Loucy (cell line): Measurements from ENCODE around the gene SULT4A1.
"Not testable (repeated sequence)": the region's sequence is repeated elsewhere in the genome, so short reads cannot be mapped to it uniquely, and the experiment has no call there.

Experiments used
- H2AFZ ChIP-seq: fragments of 200-600 bp; sonication (generic); 2 replicates; pipeline ENCODE4 v1.6.0; 2016; ENCODE audit warnings: antibody characterized with exemption, mild to moderate bottlenecking, low read length, moderate library complexity
- H3F3A ChIP-seq: fragments of 200-600 bp; 2 replicates; pipeline ENCODE4 v1.6.0; 2016; ENCODE audit warnings: antibody characterized with exemption, low read depth, mild to moderate bottlenecking
- H3K27me3 ChIP-seq: fragments of 200-600 bp; sonication (generic); 2 replicates; pipeline ENCODE4 v1.6.1; 2014; ENCODE audit warnings: low read length, mild to moderate bottlenecking; ENCODE audit not compliant: insufficient read depth, poor library complexity, severe bottlenecking
- H3K36me3 ChIP-seq: fragments of 200-600 bp; sonication (generic); 2 replicates; pipeline ENCODE4 v1.6.1; 2016; ENCODE audit warnings: low read length; ENCODE audit not compliant: insufficient read depth
- H3K4me1 ChIP-seq: fragments of 200-600 bp; sonication (generic); 2 replicates; pipeline ENCODE4 v1.5.1; 2014; ENCODE audit warnings: low read length, mild to moderate bottlenecking; ENCODE audit not compliant: insufficient read depth, poor library complexity, severe bottlenecking
- H3K4me2 ChIP-seq: fragments of 200-600 bp; sonication (generic); 2 replicates; pipeline ENCODE4 v1.6.0; 2014; ENCODE audit warnings: antibody characterized with exemption, low read length, low read depth, mild to moderate bottlenecking; ENCODE audit not compliant: poor library complexity, severe bottlenecking
- H3K4me3 ChIP-seq: fragments of 200-600 bp; sonication (generic); 2 replicates; pipeline ENCODE4 v1.5.1; 2014; ENCODE audit warnings: low read length, mild to moderate bottlenecking, mixed read lengths; ENCODE audit not compliant: poor library complexity, severe bottlenecking
- H3K79me2 ChIP-seq: fragments of 200-600 bp; sonication (generic); 2 replicates; pipeline ENCODE4 v1.6.1; 2014; ENCODE audit warnings: low read length; ENCODE audit not compliant: insufficient read depth
- H3K9ac ChIP-seq: fragments of 200-600 bp; sonication (generic); 2 replicates; pipeline ENCODE4 v1.6.0; 2014; ENCODE audit warnings: mild to moderate bottlenecking, low read depth, low read length, moderate library complexity; ENCODE audit not compliant: poor library complexity, severe bottlenecking
- H3K9me2 ChIP-seq: fragments of 200-600 bp; sonication (generic); replicated peaks from 2 replicates; pipeline ENCODE4 v1.6.1; 2016; ENCODE audit warnings: low read depth, low read length, mixed read lengths
- H3K9me3 ChIP-seq: fragments of 200-600 bp; sonication (generic); 2 replicates; pipeline ENCODE4 v1.6.1; 2014; ENCODE audit warnings: mild to moderate bottlenecking, antibody characterized with exemption, low read length, low read depth; ENCODE audit not compliant: insufficient read depth
- H4K20me1 ChIP-seq: fragments of 200-600 bp; sonication (generic); 2 replicates; pipeline ENCODE4 v1.6.0; 2014; ENCODE audit warnings: antibody characterized with exemption, low read length, mild to moderate bottlenecking; ENCODE audit not compliant: insufficient read depth, poor library complexity, severe bottlenecking
- EZH2phosphoT487 ChIP-seq: fragments of 200-600 bp; IDR thresholded peaks from 2 replicates; pipeline ENCODE4 v1.6.1; 2018; ENCODE audit warnings: antibody characterized with exemption, mild to moderate bottlenecking, moderate library complexity, borderline replicate concordance
- TF ChIP-seq, protein P1 (sequence below): fragments of 200-600 bp; sonication (generic); conservative IDR thresholded peaks from 2 replicates; pipeline ENCODE4 v1.5.1; 2014; ENCODE audit warnings: mild to moderate bottlenecking, antibody characterized with exemption, low read length

SULT4A1 gene

GRCh38 chr22:43909708-43910107, 47.4 kb upstream of the SULT4A1 start:
- no peaks in the 10 kb centered on the region for H3K36me3 ChIP-seq
- no peaks in the 10 kb centered on the region for H4K20me1 ChIP-seq
- no peak overlapping the region for H3K9ac ChIP-seq
- H3K9me3 ChIP-seq, result no peaks in the 10 kb centered on the region; the same call in 1 of the 2 replicates
- no peaks in the 10 kb centered on the region for H3K4me1 ChIP-seq
- no peaks in the 10 kb centered on the region for H3K79me2 ChIP-seq
- no peaks in the 10 kb centered on the region for H3K9me2 ChIP-seq
- H2AFZ ChIP-seq, result no peak overlapping the region
- TF ChIP-seq EZH2phosphoT487, result no peak
- TF ChIP-seq, protein P1, sequence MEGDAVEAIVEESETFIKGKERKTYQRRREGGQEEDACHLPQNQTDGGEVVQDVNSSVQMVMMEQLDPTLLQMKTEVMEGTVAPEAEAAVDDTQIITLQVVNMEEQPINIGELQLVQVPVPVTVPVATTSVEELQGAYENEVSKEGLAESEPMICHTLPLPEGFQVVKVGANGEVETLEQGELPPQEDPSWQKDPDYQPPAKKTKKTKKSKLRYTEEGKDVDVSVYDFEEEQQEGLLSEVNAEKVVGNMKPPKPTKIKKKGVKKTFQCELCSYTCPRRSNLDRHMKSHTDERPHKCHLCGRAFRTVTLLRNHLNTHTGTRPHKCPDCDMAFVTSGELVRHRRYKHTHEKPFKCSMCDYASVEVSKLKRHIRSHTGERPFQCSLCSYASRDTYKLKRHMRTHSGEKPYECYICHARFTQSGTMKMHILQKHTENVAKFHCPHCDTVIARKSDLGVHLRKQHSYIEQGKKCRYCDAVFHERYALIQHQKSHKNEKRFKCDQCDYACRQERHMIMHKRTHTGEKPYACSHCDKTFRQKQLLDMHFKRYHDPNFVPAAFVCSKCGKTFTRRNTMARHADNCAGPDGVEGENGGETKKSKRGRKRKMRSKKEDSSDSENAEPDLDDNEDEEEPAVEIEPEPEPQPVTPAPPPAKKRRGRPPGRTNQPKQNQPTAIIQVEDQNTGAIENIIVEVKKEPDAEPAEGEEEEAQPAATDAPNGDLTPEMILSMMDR, result no peak
- H3K4me2 ChIP-seq, result no peak overlapping the region
- no peak overlapping the region for H3K4me3 ChIP-seq
- H3K27me3 ChIP-seq, result no peaks in the 10 kb centered on the region
- no peaks in the 10 kb centered on the region for H3F3A ChIP-seq

- Histone ChIP-seq H3K4me3 (no peak overlapping the region), H3K27me3 (no peaks in the 10 kb centered on the region), H3F3A (no peaks in the 10 kb centered on the region), H4K20me1 (no peaks in the 10 kb centered on the region), H2AFZ (no peak overlapping the region), H3K9me2 (no peaks in the 10 kb centered on the region), H3K9me3 (no peaks in the 10 kb centered on the region), H3K4me1 (no peaks in the 10 kb centered on the region), H3K79me2 (no peaks in the 10 kb centered on the region), H3K4me2 (no peak overlapping the region), H3K36me3 (no peaks in the 10 kb centered on the region), H3K9ac (no peak overlapping the region)
- no peak for TF ChIP-seq EZH2phosphoT487
- TF ChIP-seq, protein P1, result no peak
Measured at GRCh38 chr22:43905681-43906080, 43.4 kb upstream of the SULT4A1 start.

- not testable (repeated sequence) for H3K36me3 ChIP-seq, H4K20me1 ChIP-seq, H3K9me2 ChIP-seq
Measured at GRCh38 chr22:43904412-43904811, 42.1 kb upstream of the SULT4A1 start.

GRCh38 chr22:43903033-43903432, 40.7 kb upstream of the SULT4A1 start:
- H3K4me2 ChIP-seq, H3K4me1 ChIP-seq, H2AFZ ChIP-seq, H3K27me3 ChIP-seq, H3K79me2 ChIP-seq, H3K9ac ChIP-seq, H3F3A ChIP-seq, H4K20me1 ChIP-seq, H3K9me2 ChIP-seq, H3K4me3 ChIP-seq, H3K9me3 ChIP-seq, H3K36me3 ChIP-seq: not testable (repeated sequence)

More at GRCh38 chr22:43904412-43904811, 42.1 kb upstream of the SULT4A1 start:
- H3K4me1 ChIP-seq, H3F3A ChIP-seq, H3K9me3 ChIP-seq, H3K79me2 ChIP-seq, H3K27me3 ChIP-seq, H3K4me3 ChIP-seq, H2AFZ ChIP-seq, H3K4me2 ChIP-seq, H3K9ac ChIP-seq: not testable (repeated sequence)
- TF ChIP-seq, protein P1, result peak; percentile 37
